Activated CD4-positive, alpha-beta memory T cell treated with anti-CD3 and anti-CD28 coated beads for 36 hours (primary cell): Measurements from ENCODE around the gene KAZALD1. TPM values are rescaled to one million over a fixed set of nuclear protein-coding genes. Genes with fewer than 3 reads are reported as not detected.

Source experiments
- total RNA-seq, 2 experiments: library from RNA; stranded (reverse); gene quantifications; one replicate each; pipeline ENCODE4 v1.2.3, GENCODE V29; 2021

The KAZALD1 gene
- total RNA-seq, 2 experiments from 2014 or later, result 0.58 to 1.3 TPM

Other genes with a start within 250 kb of the KAZALD1 start
- gene SLF2, start 149.0 kb upstream of the KAZALD1 start, total RNA-seq, result 10 to 100 TPM; 33.9 to 35.9 TPM
- gene SEMA4G, start 92.5 kb upstream of the KAZALD1 start, total RNA-seq, result under 1 TPM; 0.58 to 0.74 TPM
- gene MRPL43, start 74.5 kb upstream of the KAZALD1 start, total RNA-seq, result 10 to 100 TPM; 47.0 to 50.1 TPM
- gene TWNK, start 74.4 kb upstream of the KAZALD1 start, total RNA-seq, result 10 to 100 TPM; 12.8 to 14.0 TPM
- gene LZTS2, start 62.2 kb upstream of the KAZALD1 start, total RNA-seq, result 10 to 100 TPM; 12.0 to 12.5 TPM
- under 1 TPM; 0.31 to 0.93 TPM for gene PDZD7, start 30.9 kb upstream of the KAZALD1 start, total RNA-seq
- gene SFXN3, start 30.8 kb upstream of the KAZALD1 start, total RNA-seq, result 10 to 100 TPM; 40.4 to 41.9 TPM
- gene TLX1, start 69.3 kb downstream of the KAZALD1 start, total RNA-seq, result not detected
- gene LBX1, start 167.5 kb downstream of the KAZALD1 start, total RNA-seq, result not detected